Osteoblast (primary cell): ENCODE results near the gene SLC12A8. TPM values are rescaled to one million over a fixed set of nuclear protein-coding genes. Genes with fewer than 3 reads are reported as not detected.
A peak's percentile ranks its signal among the peaks of the same experiment; 100 is the strongest.

Source experiments
- DNase-seq: peaks from one replicate; pipeline ENCODE4 v3.0.0; 2011; ENCODE audit warnings: low spot score, mixed read lengths; ENCODE audit not compliant: insufficient read length; ENCODE audit errors: missing footprints
- H2AFZ ChIP-seq: 2 replicates; pipeline ENCODE4 v1.6.0; 2011; ENCODE audit warnings: mild to moderate bottlenecking, low read length
- H3K27ac ChIP-seq: 2 replicates; pipeline ENCODE4 v1.5.1; 2011; ENCODE audit warnings: mild to moderate bottlenecking, low read depth, low read length, moderate library complexity
- H3K27me3 ChIP-seq: 2 replicates; pipeline ENCODE4 v1.6.0; 2012; ENCODE audit warnings: mild to moderate bottlenecking, control low read depth, inconsistent platforms, low read length, moderate library complexity; ENCODE audit not compliant: insufficient read depth
- H3K36me3 ChIP-seq: 2 replicates; pipeline ENCODE4 v1.5.1; 2011; ENCODE audit warnings: mild to moderate bottlenecking, low read length, control low read depth, moderate library complexity; ENCODE audit not compliant: insufficient read depth
- H3K4me1 ChIP-seq: 2 replicates; pipeline ENCODE4 v1.5.1; 2011; ENCODE audit warnings: mild to moderate bottlenecking, low read length, control low read depth, moderate library complexity; ENCODE audit not compliant: insufficient read depth
- H3K4me2 ChIP-seq: 2 replicates; pipeline ENCODE4 v1.6.0; 2011; ENCODE audit warnings: mild to moderate bottlenecking, low read length; ENCODE audit not compliant: insufficient read depth
- H3K4me3 ChIP-seq: fragments of 200-600 bp; sonication (generic); 3 replicates; pipeline ENCODE4 v1.5.1; 2012; ENCODE audit warnings: mild to moderate bottlenecking, low read length, inconsistent platforms; ENCODE audit not compliant: insufficient read depth
- H3K79me2 ChIP-seq: 2 replicates; pipeline ENCODE4 v1.6.0; 2012; ENCODE audit warnings: mild to moderate bottlenecking, low read length, control low read depth, inconsistent platforms; ENCODE audit not compliant: insufficient read depth
- H3K9me3 ChIP-seq: 2 replicates; pipeline ENCODE4 v1.5.1; 2011; ENCODE audit warnings: low read depth, low read length, control low read depth
- H4K20me1 ChIP-seq: 2 replicates; pipeline ENCODE4 v1.6.0; 2012; ENCODE audit warnings: mild to moderate bottlenecking, low read length, control low read depth; ENCODE audit not compliant: insufficient read depth
- total RNA-seq: library from RNA; depleted of rRNA; stranded (reverse); fragments of >200 nt; gene quantifications from 2 replicates; pipeline ENCODE4 v1.2.3, GENCODE V29; 2012
- TF ChIP-seq, protein P1 (sequence below): IDR thresholded peaks from 2 replicates; pipeline ENCODE4 v1.5.1; 2011; ENCODE audit warnings: mild to moderate bottlenecking, low read depth, low read length, moderate library complexity; ENCODE audit errors: extremely low read depth

Gene SLC12A8
- total RNA-seq, 1 donor: 36.2 TPM

DNA sequence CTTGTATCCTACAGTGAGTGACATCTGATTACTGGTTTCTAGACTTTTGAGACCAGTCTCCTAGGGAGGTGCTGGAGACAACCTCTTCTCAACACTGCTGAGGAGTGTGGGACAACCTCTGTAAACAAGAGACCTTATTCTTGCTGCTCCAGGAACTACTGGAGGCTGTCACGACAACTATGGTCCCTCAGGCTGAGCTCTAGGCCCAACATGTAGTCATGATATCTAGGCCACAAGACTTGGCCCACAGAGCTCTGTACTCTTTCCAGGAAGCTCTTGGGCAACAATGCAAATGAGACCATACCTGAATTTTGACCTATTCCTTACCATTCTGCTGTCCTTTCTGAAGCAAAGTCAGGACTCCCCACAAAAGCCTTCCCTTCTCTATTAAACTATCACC lies 132.5 kb downstream of the SLC12A8 start:
- TF ChIP-seq, protein P1, sequence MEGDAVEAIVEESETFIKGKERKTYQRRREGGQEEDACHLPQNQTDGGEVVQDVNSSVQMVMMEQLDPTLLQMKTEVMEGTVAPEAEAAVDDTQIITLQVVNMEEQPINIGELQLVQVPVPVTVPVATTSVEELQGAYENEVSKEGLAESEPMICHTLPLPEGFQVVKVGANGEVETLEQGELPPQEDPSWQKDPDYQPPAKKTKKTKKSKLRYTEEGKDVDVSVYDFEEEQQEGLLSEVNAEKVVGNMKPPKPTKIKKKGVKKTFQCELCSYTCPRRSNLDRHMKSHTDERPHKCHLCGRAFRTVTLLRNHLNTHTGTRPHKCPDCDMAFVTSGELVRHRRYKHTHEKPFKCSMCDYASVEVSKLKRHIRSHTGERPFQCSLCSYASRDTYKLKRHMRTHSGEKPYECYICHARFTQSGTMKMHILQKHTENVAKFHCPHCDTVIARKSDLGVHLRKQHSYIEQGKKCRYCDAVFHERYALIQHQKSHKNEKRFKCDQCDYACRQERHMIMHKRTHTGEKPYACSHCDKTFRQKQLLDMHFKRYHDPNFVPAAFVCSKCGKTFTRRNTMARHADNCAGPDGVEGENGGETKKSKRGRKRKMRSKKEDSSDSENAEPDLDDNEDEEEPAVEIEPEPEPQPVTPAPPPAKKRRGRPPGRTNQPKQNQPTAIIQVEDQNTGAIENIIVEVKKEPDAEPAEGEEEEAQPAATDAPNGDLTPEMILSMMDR: no peak
- Histone ChIP-seq H3K36me3 (no peaks in the 10 kb centered on the region), H3K4me2 (no peak overlapping the region), H3K9me3 (no peaks in the 10 kb centered on the region), H3K27me3 (no peaks in the 10 kb centered on the region), H4K20me1 (no peaks in the 10 kb centered on the region), H3K4me1 (no peaks in the 10 kb centered on the region), H3K27ac (no peak overlapping the region), H3K79me2 (no peaks in the 10 kb centered on the region), H3K4me3 (no peak overlapping the region), H2AFZ (no peak overlapping the region)
- no peak for DNase-seq

- TF ChIP-seq, protein P1: no peak
- H3K36me3 ChIP-seq: no peaks in the 10 kb centered on the region
- DNase-seq: peak; percentile 67
Observed at GRCh38 chr3:125079675-125080045, 132.9 kb downstream of the SLC12A8 start.

GRCh38 chr3:125078951-125079674 lies 133.4 kb downstream of the SLC12A8 start:
- H4K20me1 ChIP-seq: no peaks in the 10 kb centered on the region

More at GRCh38 chr3:125079675-125080045, 132.9 kb downstream of the SLC12A8 start:
- no peak overlapping the region for H3K27ac ChIP-seq
- no peak overlapping the region for H3K4me3 ChIP-seq
- H3K27me3 ChIP-seq: no peaks in the 10 kb centered on the region
- H4K20me1 ChIP-seq: no peaks in the 10 kb centered on the region
- no peak overlapping the region for H2AFZ ChIP-seq
- H3K4me2 ChIP-seq: no peak overlapping the region
- H3K9me3 ChIP-seq: no peaks in the 10 kb centered on the region
- no peaks in the 10 kb centered on the region for H3K4me1 ChIP-seq
- no peaks in the 10 kb centered on the region for H3K79me2 ChIP-seq

GRCh38 chr3:125077864-125078263 lies 134.7 kb downstream of the SLC12A8 start:
- H2AFZ ChIP-seq: no peak overlapping the region
- no peak overlapping the region for H3K4me3 ChIP-seq
- H3K9me3 ChIP-seq: no peaks in the 10 kb centered on the region
- H3K79me2 ChIP-seq: no peaks in the 10 kb centered on the region
- no peaks in the 10 kb centered on the region for H4K20me1 ChIP-seq
- peak; percentile 46 for DNase-seq
- TF ChIP-seq, protein P1: no peak
- H3K27me3 ChIP-seq: no peaks in the 10 kb centered on the region
- H3K4me1 ChIP-seq: no peaks in the 10 kb centered on the region
- H3K4me2 ChIP-seq: no peak overlapping the region
- H3K27ac ChIP-seq: no peak overlapping the region
- H3K36me3 ChIP-seq: no peaks in the 10 kb centered on the region

More at GRCh38 chr3:125078951-125079674, 133.4 kb downstream of the SLC12A8 start:
- TF ChIP-seq, protein P1: no peak
- Histone ChIP-seq H3K4me1 (no peaks in the 10 kb centered on the region), H3K4me3 (no peak overlapping the region), H3K27ac (no peak overlapping the region), H2AFZ (no peak overlapping the region), H3K36me3 (no peaks in the 10 kb centered on the region), H3K9me3 (no peaks in the 10 kb centered on the region), H3K79me2 (no peaks in the 10 kb centered on the region), H3K4me2 (no peak overlapping the region), H3K27me3 (no peaks in the 10 kb centered on the region)
- no peak for DNase-seq
